ENCODE data around the gene OR14J1. TPM values are rescaled to one million over a fixed set of nuclear protein-coding genes. Genes with fewer than 3 reads are reported as not detected.

Gene OR14J1
- not detected for total RNA-seq
- long read RNA-seq = 0 reads

GRCh38 chr6:29301316-29301715 lies at the start of gene OR14J1:
TSS of gene OR14J1 (plus strand) at chr6:29301701. CDS start at chr6:29306690, 4,989 bp downstream.
- H3K27me3 ChIP-seq = no peaks in the 10 kb centered on the region

GRCh38 chr6:29251736-29252135 lies 49.8 kb upstream of the OR14J1 start:
- Histone ChIP-seq H3K9me3 (no peaks in the 10 kb centered on the region), H3K27ac (no peak overlapping the region), H3K36me3 (no peaks in the 10 kb centered on the region), H3K4me3 (no peak overlapping the region), H3K27me3 (no peaks in the 10 kb centered on the region), H3K4me1 (no peaks in the 10 kb centered on the region)
- intact Hi-C loops (cut with DNase I) = no loop called here
- DNase-seq = no peak
- no peak for TF ChIP-seq CTCF (IDR thresholded peaks at IDR 0.05)
- ATAC-seq = no peak

More at GRCh38 chr6:29301316-29301715, at the start of gene OR14J1:
- no peaks in the 10 kb centered on the region for H3K4me1 ChIP-seq
- intact Hi-C loops (cut with DNase I) = no loop called here
- no peak within 1 kb of the TSS for H3K27ac ChIP-seq
- no peak within 1 kb of the TSS for H3K4me3 ChIP-seq
- H3K9me3 ChIP-seq = no peaks in the 10 kb centered on the region
- TF ChIP-seq CTCF (IDR thresholded peaks at IDR 0.05) = no peak
- DNase-seq = no peak
- H3K36me3 ChIP-seq = no peaks in the 10 kb centered on the region
- ATAC-seq = no peak

GRCh38 chr6:29255530-29255929 lies 46.0 kb upstream of the OR14J1 start:
- no peak for TF ChIP-seq CTCF (IDR thresholded peaks at IDR 0.05)
- Histone ChIP-seq H3K4me1 (no peaks in the 10 kb centered on the region), H3K36me3 (no peaks in the 10 kb centered on the region), H3K9me3 (no peaks in the 10 kb centered on the region), H3K27ac (no peak overlapping the region), H3K4me3 (no peak overlapping the region), H3K27me3 (no peaks in the 10 kb centered on the region)
- DNase-seq (no peak), ATAC-seq (no peak)
- intact Hi-C loops (cut with DNase I) = no loop called here

GRCh38 chr6:29259721-29260120 lies 41.8 kb upstream of the OR14J1 start:
- TF ChIP-seq CTCF (IDR thresholded peaks at IDR 0.05) = no peak
- no peaks in the 10 kb centered on the region for H3K9me3 ChIP-seq
- no peak overlapping the region for H3K4me3 ChIP-seq
- intact Hi-C loops (cut with DNase I) = no loop called here
- ATAC-seq (no peak), DNase-seq (no peak)
- H3K27ac ChIP-seq = no peak overlapping the region
- no peaks in the 10 kb centered on the region for H3K4me1 ChIP-seq
- H3K36me3 ChIP-seq = no peaks in the 10 kb centered on the region
- no peaks in the 10 kb centered on the region for H3K27me3 ChIP-seq

GRCh38 chr6:29263001-29263400 lies 38.5 kb upstream of the OR14J1 start:
- TF ChIP-seq CTCF (IDR thresholded peaks at IDR 0.05) = no peak
- H3K4me3 ChIP-seq = no peak overlapping the region
- ATAC-seq (no peak), DNase-seq (no peak)
- no peaks in the 10 kb centered on the region for H3K9me3 ChIP-seq
- H3K4me1 ChIP-seq = no peaks in the 10 kb centered on the region
- intact Hi-C loops (cut with DNase I) = no loop called here
- H3K36me3 ChIP-seq = no peaks in the 10 kb centered on the region
- no peaks in the 10 kb centered on the region for H3K27me3 ChIP-seq
- H3K27ac ChIP-seq = no peak overlapping the region

- no peak overlapping the region for H3K4me3 ChIP-seq
- no peaks in the 10 kb centered on the region for H3K36me3 ChIP-seq
- no peak for TF ChIP-seq CTCF (IDR thresholded peaks at IDR 0.05)
- no peaks in the 10 kb centered on the region for H3K27me3 ChIP-seq
- ATAC-seq = peak; percentile 95
- no peaks in the 10 kb centered on the region for H3K4me1 ChIP-seq
- H3K27ac ChIP-seq = no peak overlapping the region
- DNase-seq = no peak
- no peaks in the 10 kb centered on the region for H3K9me3 ChIP-seq
- intact Hi-C loops (cut with DNase I) = no loop called here
Measured at GRCh38 chr6:29294499-29294914, 7.0 kb upstream of the OR14J1 start.

Data from upper lobe of right lung (tissue), 1 donor.